HL-60 (cell line): ENCODE results near the gene FKBP15.

Source experiments
- POLR2AphosphoS5 ChIP-seq: IDR thresholded peaks from 2 replicates; pipeline ENCODE4 v1.6.1; 2012; ENCODE audit warnings: low read depth
- TF ChIP-seq, protein P1 (sequence below): IDR thresholded peaks from one replicate; pipeline ENCODE4 v1.5.1; 2011; ENCODE audit warnings: low read length, control low read depth, inconsistent platforms; ENCODE audit not compliant: insufficient read depth
- TF ChIP-seq, protein P2 (sequence below): IDR thresholded peaks from 2 replicates; pipeline ENCODE4 v1.6.1; 2012; ENCODE audit warnings: low read depth; ENCODE audit not compliant: insufficient replicate concordance

DNA sequence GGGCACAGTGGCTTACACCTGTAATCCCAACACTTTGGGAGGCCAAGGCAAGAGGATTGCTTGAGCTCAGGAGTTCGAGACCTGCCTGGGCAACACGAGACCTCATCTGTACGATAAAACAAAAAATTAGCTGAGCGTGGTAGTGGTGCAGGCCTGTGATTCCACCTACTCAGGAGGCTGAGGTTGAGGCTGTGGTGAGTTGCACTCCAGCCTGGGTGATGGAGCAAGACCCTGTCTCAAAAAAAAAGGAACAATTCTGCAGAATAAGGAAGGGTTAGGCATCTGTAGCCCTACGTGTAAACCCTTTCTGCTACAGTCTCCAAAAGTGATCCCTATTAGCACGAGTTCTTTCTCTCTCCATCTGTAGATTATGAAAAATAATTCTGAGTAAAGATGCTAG lies 34.4 kb upstream of the FKBP15 start:
- TF ChIP-seq, protein P1, sequence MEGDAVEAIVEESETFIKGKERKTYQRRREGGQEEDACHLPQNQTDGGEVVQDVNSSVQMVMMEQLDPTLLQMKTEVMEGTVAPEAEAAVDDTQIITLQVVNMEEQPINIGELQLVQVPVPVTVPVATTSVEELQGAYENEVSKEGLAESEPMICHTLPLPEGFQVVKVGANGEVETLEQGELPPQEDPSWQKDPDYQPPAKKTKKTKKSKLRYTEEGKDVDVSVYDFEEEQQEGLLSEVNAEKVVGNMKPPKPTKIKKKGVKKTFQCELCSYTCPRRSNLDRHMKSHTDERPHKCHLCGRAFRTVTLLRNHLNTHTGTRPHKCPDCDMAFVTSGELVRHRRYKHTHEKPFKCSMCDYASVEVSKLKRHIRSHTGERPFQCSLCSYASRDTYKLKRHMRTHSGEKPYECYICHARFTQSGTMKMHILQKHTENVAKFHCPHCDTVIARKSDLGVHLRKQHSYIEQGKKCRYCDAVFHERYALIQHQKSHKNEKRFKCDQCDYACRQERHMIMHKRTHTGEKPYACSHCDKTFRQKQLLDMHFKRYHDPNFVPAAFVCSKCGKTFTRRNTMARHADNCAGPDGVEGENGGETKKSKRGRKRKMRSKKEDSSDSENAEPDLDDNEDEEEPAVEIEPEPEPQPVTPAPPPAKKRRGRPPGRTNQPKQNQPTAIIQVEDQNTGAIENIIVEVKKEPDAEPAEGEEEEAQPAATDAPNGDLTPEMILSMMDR: no peak
- TF ChIP-seq POLR2AphosphoS5: peak; percentile 50
- TF ChIP-seq, protein P2, sequence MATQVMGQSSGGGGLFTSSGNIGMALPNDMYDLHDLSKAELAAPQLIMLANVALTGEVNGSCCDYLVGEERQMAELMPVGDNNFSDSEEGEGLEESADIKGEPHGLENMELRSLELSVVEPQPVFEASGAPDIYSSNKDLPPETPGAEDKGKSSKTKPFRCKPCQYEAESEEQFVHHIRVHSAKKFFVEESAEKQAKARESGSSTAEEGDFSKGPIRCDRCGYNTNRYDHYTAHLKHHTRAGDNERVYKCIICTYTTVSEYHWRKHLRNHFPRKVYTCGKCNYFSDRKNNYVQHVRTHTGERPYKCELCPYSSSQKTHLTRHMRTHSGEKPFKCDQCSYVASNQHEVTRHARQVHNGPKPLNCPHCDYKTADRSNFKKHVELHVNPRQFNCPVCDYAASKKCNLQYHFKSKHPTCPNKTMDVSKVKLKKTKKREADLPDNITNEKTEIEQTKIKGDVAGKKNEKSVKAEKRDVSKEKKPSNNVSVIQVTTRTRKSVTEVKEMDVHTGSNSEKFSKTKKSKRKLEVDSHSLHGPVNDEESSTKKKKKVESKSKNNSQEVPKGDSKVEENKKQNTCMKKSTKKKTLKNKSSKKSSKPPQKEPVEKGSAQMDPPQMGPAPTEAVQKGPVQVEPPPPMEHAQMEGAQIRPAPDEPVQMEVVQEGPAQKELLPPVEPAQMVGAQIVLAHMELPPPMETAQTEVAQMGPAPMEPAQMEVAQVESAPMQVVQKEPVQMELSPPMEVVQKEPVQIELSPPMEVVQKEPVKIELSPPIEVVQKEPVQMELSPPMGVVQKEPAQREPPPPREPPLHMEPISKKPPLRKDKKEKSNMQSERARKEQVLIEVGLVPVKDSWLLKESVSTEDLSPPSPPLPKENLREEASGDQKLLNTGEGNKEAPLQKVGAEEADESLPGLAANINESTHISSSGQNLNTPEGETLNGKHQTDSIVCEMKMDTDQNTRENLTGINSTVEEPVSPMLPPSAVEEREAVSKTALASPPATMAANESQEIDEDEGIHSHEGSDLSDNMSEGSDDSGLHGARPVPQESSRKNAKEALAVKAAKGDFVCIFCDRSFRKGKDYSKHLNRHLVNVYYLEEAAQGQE: no peak
